ENCODE measurements around the gene HES6.
A peak's percentile ranks its signal among the peaks of the same experiment; 100 is the strongest.

HES6 gene

GRCh38 chr2:238263204-238264071 lies 23.6 kb upstream of the HES6 start:
- Histone ChIP-seq H3K9me2 (ENCODE audit: low read depth, low read length) (no peaks in the 10 kb centered on the region), H3K9ac (ENCODE audit: low read length) (no peak overlapping the region), H3K4me3 (ENCODE audit: low read depth, low read length, poor library complexity, severe bottlenecking) (no peak overlapping the region), H3K4me2 (ENCODE audit: low read length) (no peak overlapping the region), H4K20me1 (ENCODE audit: insufficient read depth, low read length) (no peaks in the 10 kb centered on the region), H3K79me2 (ENCODE audit: insufficient read depth, low read length) (no peaks in the 10 kb centered on the region), H3K27me3 (ENCODE audit: insufficient read depth, low read length) (no peaks in the 10 kb centered on the region), H3K9me3 (ENCODE audit: low read length) (no peaks in the 10 kb centered on the region), H2AFZ (ENCODE audit: low read length) (no peak overlapping the region), H3F3A (ENCODE audit: insufficient read depth, low read length) (no peaks in the 10 kb centered on the region), H3K27ac (ENCODE audit: low read depth, low read length, poor library complexity, severe bottlenecking) (no peak overlapping the region), H3K4me1 (ENCODE audit: insufficient read depth, low read length, severe bottlenecking) (no peaks in the 10 kb centered on the region), H3K36me3 (ENCODE audit: insufficient read depth, low read length) (0 out of 2 replicates have a peak, but pooled peaks cover 8% of the 10 kb centered on the region)
- TF ChIP-seq CTCF (IDR thresholded peaks at IDR 0.05; ENCODE audit: low read length) (peak; percentile 90), EZH2 (IDR thresholded peaks at IDR 0.05; ENCODE audit: borderline replicate concordance, low read length) (no peak)

GRCh38 chr2:238262496-238263122 lies 22.8 kb upstream of the HES6 start:
- H3K4me3 ChIP-seq (ENCODE audit: low read depth, low read length, poor library complexity, severe bottlenecking): no peak overlapping the region
- no peak overlapping the region for H3K27ac ChIP-seq (ENCODE audit: low read depth, low read length, poor library complexity, severe bottlenecking)
- H3K4me2 ChIP-seq (ENCODE audit: low read length): no peak overlapping the region
- no peaks in the 10 kb centered on the region for H4K20me1 ChIP-seq (ENCODE audit: insufficient read depth, low read length)
- no peaks in the 10 kb centered on the region for H3K9me3 ChIP-seq (ENCODE audit: low read length)
- H3K9me2 ChIP-seq (ENCODE audit: low read depth, low read length): no peaks in the 10 kb centered on the region
- H3F3A ChIP-seq (ENCODE audit: insufficient read depth, low read length): no peaks in the 10 kb centered on the region
- no peak overlapping the region for H3K9ac ChIP-seq (ENCODE audit: low read length)
- H3K27me3 ChIP-seq (ENCODE audit: insufficient read depth, low read length): no peaks in the 10 kb centered on the region
- TF ChIP-seq EZH2 (IDR thresholded peaks at IDR 0.05; ENCODE audit: borderline replicate concordance, low read length): no peak
- TF ChIP-seq CTCF (IDR thresholded peaks at IDR 0.05; ENCODE audit: low read length): no peak
- no peaks in the 10 kb centered on the region for H3K79me2 ChIP-seq (ENCODE audit: insufficient read depth, low read length)
- H2AFZ ChIP-seq (ENCODE audit: low read length): no peak overlapping the region
- H3K4me1 ChIP-seq (ENCODE audit: insufficient read depth, low read length, severe bottlenecking): no peaks in the 10 kb centered on the region
- peaks cover 13% of the 10 kb centered on the region; the same call in 1 of the 2 replicates for H3K36me3 ChIP-seq (ENCODE audit: insufficient read depth, low read length)

- Histone ChIP-seq H3K4me2 (ENCODE audit: low read length) (no peak overlapping the region), H3K27me3 (ENCODE audit: insufficient read depth, low read length) (no peaks in the 10 kb centered on the region), H2AFZ (ENCODE audit: low read length) (no peak overlapping the region), H3K9ac (ENCODE audit: low read length) (no peak overlapping the region), H3K79me2 (ENCODE audit: insufficient read depth, low read length) (no peaks in the 10 kb centered on the region), H3F3A (ENCODE audit: insufficient read depth, low read length) (no peaks in the 10 kb centered on the region), H3K9me2 (ENCODE audit: low read depth, low read length) (no peaks in the 10 kb centered on the region), H3K36me3 (ENCODE audit: insufficient read depth, low read length) (peaks cover 6% of the 10 kb centered on the region; the same call in 1 of the 2 replicates), H3K4me3 (ENCODE audit: low read depth, low read length, poor library complexity, severe bottlenecking) (no peak overlapping the region), H3K4me1 (ENCODE audit: insufficient read depth, low read length, severe bottlenecking) (no peaks in the 10 kb centered on the region), H3K9me3 (ENCODE audit: low read length) (no peaks in the 10 kb centered on the region), H3K27ac (ENCODE audit: low read depth, low read length, poor library complexity, severe bottlenecking) (no peak overlapping the region), H4K20me1 (ENCODE audit: insufficient read depth, low read length) (no peaks in the 10 kb centered on the region)
- no peak for TF ChIP-seq EZH2 (IDR thresholded peaks at IDR 0.05; ENCODE audit: borderline replicate concordance, low read length)
- TF ChIP-seq CTCF (IDR thresholded peaks at IDR 0.05; ENCODE audit: low read length): no peak
These were observed 22.0 kb upstream of the HES6 start for GRCh38 chr2:238261718-238262375.

Measured in OCI-LY1 (cell line).